Stomach (tissue), 4 donors: Measurements from ENCODE around the gene ITPRID2.

Experiments used
- EP300 ChIP-seq: sonication (generic); formaldehyde crosslinking; IDR thresholded peaks from one replicate; pipeline ENCODE4 v1.6.1; 2017; ENCODE audit warnings: antibody characterized with exemption
- POLR2A ChIP-seq, 4 donors: fragments of 450-650 bp; IDR thresholded peaks; one replicate each; pipeline ENCODE4 v1.6.1; 2016; ENCODE audit warnings: antibody characterized with exemption in 4 of 4, control low read depth in 2 of 4, mild to moderate bottlenecking in 1 of 4, moderate library complexity in 1 of 4
- POLR2AphosphoS5 ChIP-seq, 3 donors: sonication (generic); formaldehyde crosslinking; IDR thresholded peaks; one replicate each; pipeline ENCODE4 v1.6.1; 2016; ENCODE audit warnings: antibody characterized with exemption in 3 of 3
- TF ChIP-seq, protein P1 (sequence below), 7 experiments: fragments of 450-650 bp in 4 of 7; fragments of 200-600 bp in 3 of 7; sonication (generic) in 3 of 7; IDR thresholded peaks; one replicate each; pipeline ENCODE4 v1.5.1; 2016 to 2019; ENCODE audit warnings: antibody characterized with exemption in 7 of 7, control low read depth in 2 of 7, mild to moderate bottlenecking in 1 of 7

GRCh38 chr2:181904022-181904632, 12.6 kb downstream of the ITPRID2 start:
- TF ChIP-seq, protein P1, sequence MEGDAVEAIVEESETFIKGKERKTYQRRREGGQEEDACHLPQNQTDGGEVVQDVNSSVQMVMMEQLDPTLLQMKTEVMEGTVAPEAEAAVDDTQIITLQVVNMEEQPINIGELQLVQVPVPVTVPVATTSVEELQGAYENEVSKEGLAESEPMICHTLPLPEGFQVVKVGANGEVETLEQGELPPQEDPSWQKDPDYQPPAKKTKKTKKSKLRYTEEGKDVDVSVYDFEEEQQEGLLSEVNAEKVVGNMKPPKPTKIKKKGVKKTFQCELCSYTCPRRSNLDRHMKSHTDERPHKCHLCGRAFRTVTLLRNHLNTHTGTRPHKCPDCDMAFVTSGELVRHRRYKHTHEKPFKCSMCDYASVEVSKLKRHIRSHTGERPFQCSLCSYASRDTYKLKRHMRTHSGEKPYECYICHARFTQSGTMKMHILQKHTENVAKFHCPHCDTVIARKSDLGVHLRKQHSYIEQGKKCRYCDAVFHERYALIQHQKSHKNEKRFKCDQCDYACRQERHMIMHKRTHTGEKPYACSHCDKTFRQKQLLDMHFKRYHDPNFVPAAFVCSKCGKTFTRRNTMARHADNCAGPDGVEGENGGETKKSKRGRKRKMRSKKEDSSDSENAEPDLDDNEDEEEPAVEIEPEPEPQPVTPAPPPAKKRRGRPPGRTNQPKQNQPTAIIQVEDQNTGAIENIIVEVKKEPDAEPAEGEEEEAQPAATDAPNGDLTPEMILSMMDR (IDR thresholded peaks at IDR 0.05), result peak in 4 of 7 experiments; percentile 25 to 47 (median 40)
- TF ChIP-seq POLR2A (IDR thresholded peaks at IDR 0.05), result no peak
- no peak for TF ChIP-seq POLR2AphosphoS5 (IDR thresholded peaks at IDR 0.05)
- no peak for TF ChIP-seq EP300
